ENCODE results near the gene EDIL3.
"Not testable (repeated sequence)": the region's sequence is repeated elsewhere in the genome, so short reads cannot be mapped to it uniquely, and the experiment has no call there.

The EDIL3 gene

DNA sequence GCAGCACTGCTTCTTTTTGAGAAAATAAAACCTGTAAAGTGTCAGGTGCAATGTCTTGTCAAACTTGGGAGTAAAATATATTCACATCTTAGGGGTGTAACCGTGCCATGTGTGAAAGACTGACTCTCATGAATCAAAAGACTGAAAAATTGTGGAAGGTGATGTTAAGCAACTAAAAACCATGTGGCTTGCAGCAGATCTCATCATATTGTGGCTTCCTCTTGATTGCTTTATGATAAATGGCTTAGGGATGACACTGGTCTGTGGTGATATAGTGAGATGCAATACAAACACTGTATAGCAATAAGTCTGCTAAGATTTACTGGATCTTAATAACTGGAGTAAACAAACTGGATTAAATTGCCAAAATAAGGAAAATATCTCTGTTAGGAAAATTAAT, 321.6 kb downstream of the EDIL3 start:
- no peak for DNase-seq (ENCODE audit: low read depth in 3 of 3)

DNA sequence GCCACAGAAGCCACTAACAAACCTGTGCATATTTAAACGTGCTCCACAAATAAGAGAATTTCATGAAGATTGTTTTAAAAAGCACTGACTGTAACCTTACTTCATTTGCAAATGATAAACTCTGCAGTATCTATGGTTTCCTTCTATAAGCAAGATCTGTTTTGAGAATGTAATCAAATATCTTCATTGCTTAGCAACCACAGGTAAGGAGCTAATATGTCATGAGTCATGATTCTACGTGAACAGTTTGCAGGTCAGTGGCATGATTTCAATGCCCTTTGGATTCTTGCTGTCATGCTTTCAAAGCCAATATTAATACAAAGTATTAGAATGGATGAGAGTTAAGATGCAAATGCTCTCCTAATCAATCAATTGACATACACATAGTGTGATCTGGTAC, 325.0 kb downstream of the EDIL3 start:
- no peak for DNase-seq (ENCODE audit: low read depth in 3 of 3)

DNA sequence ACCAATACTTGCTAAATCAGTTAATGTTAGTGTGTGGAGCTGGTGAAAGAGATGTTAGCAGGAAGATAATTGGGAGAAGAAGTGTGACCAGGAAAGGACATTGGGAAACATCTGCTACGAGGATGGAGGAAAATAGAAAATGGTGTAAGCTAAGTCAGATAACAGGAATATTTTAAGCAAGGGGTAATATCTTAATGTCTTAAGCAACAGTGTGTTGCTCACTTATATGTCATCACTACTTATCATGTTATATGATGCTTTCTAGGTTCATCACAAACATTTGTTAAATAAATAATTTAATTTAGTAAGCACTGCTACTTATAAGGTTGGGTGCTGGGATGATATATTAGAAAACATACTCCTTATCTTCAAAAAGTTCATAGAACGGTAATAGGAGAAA, 326.1 kb downstream of the EDIL3 start:
- DNase-seq (ENCODE audit: low read depth in 3 of 3): no peak

DNA sequence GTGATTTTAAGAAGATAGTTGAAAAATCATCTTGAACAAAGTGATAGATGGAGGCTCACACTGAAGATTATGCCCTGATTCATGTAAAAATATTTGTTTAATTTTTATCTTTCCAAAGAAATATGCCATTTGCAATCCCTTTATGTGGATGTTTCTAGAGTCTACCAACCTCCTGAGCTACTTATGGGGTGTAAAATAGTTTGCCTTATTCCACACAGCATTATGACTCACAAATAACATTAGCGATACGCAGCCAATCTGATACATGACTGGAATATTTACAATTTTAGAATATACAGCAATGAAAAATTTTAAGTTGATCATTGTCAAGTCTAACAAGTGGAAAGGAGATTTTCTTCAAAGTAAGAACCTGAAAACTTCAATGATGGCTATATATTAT, 327.5 kb downstream of the EDIL3 start:
- DNase-seq (ENCODE audit: low read depth in 3 of 3): no peak

DNA sequence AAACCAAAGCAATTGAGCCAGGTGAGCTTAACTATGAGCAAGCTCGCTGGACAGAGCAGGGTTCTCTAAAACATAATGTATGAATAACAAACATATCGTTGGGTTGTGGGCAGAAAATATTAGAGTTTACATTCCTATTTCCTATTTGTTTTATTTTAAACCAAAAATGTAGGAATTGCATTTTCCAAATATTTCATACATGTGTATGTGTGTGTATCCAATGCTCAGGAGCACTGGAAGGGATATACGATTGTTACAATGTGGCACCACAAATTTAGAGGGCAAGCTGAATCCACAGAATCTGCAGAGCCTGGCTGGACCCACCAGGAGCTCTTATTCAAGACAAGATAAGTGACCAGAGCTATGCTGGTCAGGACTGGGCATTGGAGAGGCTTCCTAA, 338.7 kb downstream of the EDIL3 start:
- no peak for DNase-seq (ENCODE audit: low read depth in 3 of 3)

DNA sequence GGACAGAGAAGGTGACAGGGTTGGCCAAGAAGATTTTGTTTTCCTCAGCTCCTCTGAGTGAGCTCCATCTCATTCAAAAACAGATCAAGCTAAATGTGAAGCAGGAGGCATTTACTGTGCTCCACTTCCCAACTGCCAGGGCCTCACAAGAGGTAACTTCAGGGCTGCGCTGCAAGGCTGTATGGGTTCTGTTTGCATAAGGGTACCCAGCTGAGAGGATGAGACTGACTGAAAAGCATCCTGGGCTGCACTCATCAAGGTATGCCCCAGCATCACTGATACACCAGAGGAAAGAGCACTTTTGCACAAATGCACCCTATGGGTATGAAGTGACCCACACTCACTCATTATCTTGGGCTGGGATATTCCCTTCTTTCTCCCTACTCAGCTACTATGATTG, 347.8 kb downstream of the EDIL3 start:
- DNase-seq (ENCODE audit: low read depth in 3 of 3): no peak

DNA sequence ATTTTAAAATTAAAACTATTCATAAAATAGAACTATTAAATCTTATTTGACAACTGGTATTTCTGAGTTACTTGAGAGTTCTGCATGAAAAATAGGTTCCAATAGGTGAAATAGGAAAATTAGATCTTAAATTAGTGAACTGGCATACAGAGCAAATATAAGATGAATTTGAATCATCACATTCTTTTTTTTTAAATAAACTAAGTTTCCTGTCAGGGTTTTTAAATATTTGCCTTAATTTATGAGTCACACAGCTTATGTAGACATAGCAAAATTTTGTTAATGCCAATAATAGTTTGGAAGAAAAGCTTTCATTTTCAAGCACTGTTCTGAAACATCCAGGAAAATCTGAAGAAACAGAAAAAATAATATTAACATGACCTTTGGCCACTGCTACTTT, 352.4 kb downstream of the EDIL3 start:
- DNase-seq (ENCODE audit: low read depth in 3 of 3): no peak

DNA sequence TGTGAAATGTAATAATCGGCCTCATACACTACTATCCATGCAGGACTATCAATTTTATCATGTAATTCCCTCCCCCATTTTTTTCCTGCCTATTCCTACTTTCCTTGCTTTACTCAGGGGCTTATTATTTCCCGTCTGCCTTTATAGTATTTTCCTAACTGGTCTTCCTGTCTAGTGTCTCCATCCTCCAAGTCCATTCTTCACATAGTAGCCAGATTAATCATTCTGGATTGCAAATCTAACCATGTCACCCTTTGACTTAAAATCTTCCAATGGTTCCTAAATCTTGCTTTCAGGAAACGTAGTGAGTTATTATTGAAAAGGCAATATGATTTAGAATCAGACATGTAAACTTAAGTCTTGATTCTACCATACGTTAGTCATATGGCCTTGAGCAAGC, 356.6 kb downstream of the EDIL3 start:
- DNase-seq (ENCODE audit: low read depth in 3 of 3): no peak

DNA sequence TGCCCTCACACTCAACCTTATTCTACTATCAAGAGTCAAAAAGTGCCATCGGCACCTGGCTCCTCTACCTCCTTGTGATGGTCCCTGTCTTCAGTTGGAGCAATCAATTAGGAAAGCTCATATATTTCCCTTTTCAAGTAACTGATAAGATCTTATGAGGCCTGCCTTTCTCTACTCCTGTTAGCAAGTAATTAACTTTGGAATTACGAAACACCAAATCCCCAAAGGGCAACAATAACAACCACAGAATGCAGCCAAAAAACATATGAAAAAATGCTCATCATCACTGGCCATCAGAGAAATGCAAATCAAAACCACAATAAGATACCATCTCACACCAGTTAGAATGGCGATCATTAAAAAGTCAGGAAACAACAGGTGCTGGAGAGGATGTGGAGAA, 366.2 kb downstream of the EDIL3 start:
- DNase-seq (ENCODE audit: low read depth in 3 of 3): not testable (repeated sequence)

DNA sequence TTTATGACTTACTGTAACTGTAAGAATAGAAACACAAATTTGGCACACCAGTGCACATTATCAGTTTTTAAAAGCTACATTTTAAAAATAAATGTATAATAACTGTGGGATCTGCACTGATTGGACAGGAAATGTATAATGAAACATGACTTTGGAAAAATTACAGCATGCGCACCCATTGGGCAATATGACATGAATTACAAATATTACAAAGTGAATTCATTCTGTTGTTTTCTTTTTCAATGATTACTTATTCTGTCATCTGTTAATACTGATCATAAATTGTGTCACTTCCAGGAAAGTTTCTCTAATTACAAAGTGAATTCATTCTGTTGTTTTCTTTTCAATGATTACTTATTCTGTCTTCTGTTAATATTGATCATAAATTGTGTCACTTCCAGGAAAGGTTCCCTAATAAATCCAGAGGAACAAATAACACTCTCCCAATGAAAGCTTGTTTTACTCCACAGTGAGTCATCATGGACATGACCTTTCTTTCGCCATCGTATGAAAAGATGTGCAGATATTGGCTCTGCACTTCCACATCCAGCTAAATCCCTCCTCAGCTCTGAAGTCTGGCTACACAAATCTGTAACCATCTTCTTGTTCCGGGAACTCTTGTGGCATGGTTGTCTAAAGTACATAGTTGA, 367.0 kb downstream of the EDIL3 start:
- DNase-seq (ENCODE audit: low read depth in 3 of 3): no peak

DNA sequence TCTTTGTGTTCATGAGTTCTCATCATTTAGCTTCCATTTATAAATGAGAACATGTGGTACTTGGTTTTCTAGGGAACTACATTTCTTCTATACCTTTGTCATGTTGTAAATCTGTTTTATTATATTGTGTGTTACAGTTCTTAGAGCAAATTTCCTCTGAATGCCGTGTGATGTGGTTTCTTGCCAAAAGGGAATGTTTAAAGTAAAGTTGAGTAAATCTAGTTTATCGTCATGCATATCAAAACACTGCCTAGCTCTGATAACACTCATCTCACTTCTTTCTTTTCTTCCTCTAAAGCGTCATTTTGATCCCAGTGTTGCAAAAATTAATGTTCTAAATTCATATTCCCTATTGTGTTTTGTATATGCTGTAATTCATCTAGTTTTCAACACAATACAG, 368.6 kb downstream of the EDIL3 start:
- DNase-seq (ENCODE audit: low read depth in 3 of 3): no peak

DNA sequence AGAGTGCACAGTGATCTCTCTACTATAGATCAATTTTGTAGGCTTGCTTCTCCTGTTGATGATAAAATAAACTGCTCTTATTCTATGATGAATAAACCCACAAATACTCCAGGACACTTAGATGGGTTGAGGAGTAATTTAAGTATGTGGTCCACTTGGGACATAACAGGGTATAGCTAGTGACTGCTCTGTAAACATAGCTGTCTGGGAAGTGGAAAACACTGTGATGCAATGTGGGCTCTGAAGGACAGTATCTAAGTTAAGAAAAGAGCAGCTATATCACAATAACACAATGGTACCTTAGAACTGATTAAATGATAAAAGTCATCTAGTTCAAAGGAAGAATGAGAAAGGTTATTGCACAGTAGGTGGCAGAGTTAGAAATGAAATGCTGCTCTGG, 369.7 kb downstream of the EDIL3 start:
- no peak for DNase-seq (ENCODE audit: low read depth in 3 of 3)

DNA sequence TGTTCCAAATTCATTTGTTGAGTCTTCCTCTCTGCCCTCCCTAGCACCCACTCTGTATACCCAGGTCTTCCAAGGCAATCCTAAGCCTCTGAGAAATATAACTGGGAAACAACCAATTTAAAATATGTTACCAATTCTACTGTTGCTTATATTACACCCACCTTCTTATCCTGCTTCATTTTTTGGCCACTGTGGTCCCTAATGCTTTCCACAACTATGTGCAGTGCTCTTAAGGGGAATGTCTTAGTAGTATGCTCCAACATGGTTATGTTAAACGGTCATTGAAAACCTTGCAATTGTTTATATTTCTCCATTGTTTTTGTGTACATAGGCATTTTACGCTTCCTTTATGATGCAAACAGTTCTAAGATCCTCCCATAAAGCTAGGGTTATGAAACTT, 390.9 kb downstream of the EDIL3 start:
- DNase-seq (ENCODE audit: low read depth in 3 of 3): no peak

DNA sequence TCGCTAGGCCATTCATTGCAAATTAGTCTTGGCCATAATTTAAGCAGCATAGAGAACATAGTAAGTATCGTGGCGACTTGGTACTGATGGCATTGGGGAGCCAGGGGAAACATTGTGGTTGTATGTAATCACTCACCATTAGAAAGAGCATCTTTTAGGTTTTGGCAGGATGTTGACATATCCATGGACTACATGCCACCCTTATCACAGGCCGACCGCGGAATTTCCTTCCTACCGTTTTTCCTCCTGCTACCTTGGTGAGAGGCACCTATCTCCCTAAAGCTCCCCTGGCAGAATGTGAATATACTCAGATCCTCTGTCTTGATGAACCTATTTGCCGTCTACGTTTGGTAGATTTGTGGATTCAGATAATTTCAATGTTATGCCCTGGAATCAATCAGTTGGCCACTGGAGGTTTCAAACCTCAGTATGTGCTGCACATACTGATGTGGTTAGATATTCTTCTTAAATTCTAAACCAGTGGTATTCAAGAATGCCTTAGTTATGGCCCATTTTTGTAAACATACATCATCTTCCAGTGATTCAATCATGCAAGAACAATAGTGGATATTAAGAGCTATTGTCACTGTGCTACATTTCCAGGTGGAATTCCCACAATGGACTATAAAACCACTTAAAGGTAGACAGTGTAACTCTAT, 393.0 kb downstream of the EDIL3 start:
- DNase-seq (ENCODE audit: low read depth in 3 of 3): no peak

DNA sequence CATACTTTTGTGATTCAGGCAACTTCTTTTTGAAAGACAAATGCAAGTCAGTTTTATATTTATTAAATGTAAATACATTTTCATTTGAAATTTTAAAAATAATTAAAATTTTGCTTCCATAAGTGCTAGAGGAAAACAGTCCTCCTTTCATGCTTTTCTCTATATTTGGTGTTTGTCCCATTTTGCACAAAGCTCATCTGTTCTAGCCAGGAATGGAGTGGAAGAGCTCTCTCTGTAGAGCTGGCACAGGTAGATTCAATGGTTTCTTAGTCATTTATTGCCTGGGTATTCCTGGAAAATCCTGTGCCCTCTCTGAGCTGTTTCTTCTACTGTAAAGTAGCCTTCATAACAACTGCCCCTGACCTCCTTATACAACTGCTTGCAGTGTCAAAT, 396.4 kb downstream of the EDIL3 start:
- DNase-seq (ENCODE audit: low read depth in 3 of 3): no peak

DNA sequence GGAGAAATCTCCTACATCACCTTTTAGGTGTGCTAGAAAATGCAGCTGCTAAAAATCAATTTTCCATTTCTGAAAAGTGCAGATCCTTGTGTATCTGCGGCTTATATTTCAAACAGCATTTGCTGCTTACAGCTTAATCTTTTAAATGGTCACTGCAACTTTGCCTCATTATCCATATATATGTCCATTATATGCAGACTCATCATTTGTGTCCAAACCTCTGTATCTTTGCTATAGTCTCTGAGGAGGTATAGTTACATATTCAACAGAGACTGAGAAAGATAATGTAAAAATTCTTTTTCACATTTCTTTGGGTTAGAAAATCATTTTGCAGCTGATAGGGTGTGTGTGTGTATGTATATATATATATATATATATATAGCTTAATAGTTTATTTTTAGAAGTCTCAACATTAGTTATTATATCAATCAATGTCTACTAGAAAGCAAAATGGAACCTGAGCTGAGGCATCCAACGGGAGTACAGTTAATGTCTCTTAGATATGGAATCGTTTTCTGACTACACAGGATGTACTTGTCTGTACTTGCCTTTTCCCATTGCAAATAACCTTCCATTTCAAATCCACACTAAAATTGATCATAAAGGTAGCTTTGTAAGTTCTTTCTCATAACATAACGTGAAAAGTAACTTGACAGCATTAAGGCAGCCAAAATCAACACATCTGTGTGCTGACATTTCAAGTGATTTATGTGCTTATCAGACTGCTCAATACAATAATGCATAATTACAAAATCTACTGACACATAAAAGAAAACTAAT, 397.0 kb downstream of the EDIL3 start:
- DNase-seq (ENCODE audit: low read depth in 3 of 3): no peak

DNA sequence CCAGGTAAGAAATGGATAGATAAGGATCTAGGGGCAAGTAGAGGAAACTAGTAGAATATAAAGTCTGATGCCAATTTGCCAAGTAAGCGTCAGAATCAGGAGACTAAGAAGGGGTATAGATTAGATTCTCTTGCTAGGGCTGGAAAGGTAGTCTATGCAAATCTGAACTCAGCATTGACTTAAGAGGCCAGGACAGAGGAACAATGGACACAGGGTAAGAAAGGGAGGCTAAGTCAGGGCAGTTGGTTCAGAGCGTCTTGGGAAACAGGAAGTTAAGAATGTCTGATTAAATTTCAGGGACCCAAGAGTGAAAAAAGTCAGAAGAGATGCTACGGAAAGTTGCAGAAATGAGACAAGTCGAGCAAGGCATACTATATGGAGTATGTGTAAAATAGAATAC, 400.8 kb downstream of the EDIL3 start:
- no peak for DNase-seq (ENCODE audit: low read depth in 3 of 3)

DNA sequence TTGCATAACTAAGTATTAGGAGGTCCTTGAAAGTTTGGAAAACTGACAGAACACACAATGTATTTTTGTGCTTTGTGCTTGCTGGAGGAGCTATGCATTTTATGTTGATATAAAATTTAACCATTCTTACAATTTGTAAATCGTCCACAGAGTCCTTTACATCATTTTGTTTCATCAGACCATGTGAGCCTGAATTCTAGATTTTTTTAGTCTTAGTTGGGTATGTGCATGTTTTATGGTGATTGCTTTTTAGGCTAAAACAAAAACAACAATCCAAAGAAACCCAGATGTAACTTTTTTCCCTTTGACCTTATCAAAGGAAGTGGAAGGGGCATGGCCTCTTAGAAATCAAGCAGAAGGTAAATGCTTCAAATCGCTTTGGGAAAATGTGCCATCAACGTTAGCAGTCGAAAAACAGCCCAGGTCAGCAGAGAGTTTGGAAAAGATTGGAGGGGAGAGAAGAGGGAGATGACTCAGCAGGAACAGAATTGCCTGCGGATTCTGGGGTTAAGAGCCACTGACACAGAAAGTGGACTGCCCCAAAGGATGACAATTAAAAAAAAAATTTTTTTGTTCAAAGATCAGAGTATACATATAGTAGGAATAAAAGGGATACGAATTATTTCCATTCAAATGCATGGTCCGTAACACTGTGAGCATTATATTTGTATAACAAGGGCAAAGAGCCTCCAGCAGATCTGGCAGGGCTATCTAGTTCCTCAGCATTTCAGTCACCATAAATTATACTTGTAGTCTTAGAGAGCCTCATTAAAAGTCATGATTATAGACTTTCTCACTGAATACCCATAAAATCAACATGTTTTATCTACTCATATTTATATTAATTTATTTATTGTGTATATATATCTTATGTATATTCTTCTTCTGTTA, 410.5 kb downstream of the EDIL3 start:
- DNase-seq (ENCODE audit: low read depth in 3 of 3): no peak

DNA sequence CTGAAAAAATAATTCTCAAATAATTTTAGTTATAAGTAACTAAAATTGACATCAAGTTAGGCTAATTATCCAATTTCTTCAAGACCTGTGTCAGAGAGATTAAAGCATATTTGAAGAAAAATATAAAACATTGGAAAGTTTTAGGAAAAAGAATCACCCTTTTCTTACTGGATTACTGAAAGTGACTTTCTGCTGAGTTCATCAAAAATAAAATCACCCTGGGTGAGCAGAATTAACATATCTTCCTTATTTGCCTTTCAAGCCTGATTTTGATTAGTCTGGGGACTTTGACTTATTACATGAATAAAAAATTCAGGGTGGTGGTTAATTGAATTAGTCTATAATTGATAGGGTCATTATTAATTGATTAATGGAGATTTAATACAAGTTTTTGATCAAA, 411.8 kb downstream of the EDIL3 start:
- DNase-seq (ENCODE audit: low read depth in 3 of 3): no peak

DNA sequence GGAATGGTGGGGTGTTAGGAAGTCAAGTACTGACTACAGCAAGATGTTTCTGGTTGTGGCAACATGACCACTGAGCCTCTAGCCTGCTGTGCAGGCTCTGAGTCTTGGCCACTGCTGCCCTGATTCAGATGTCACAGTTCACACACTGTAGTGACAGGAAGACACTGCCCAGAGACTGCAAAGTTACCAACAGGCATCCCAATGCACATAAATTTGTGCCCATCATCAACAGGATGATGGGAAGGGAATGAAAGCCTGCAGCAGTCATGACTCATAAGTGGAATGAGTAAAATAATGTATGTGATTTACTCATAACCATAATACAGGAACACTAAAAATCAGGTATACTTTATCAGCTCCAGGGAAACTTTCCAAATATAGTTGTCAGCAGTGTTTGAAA, 412.4 kb downstream of the EDIL3 start:
- no peak for DNase-seq (ENCODE audit: low read depth in 3 of 3)

DNA sequence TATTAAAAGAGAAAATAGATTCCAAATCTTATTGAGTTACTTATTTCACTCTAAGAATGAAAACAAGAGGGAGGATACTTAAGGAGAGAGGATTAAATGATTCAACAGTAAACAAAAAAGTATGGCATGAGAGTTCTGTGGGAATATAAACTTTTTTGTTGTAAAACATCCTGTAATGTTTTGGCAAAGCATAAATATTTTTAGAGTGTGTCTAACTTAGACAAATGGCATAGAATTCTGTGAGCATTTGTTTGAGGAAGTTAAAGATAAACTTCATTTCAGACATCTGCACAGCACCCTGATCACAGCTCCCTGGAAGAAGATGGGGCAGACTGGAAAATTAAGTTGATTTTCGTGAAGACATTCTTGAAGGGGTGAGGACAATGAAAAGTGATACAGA, 417.3 kb downstream of the EDIL3 start:
- DNase-seq (ENCODE audit: low read depth in 3 of 3): no peak

DNA sequence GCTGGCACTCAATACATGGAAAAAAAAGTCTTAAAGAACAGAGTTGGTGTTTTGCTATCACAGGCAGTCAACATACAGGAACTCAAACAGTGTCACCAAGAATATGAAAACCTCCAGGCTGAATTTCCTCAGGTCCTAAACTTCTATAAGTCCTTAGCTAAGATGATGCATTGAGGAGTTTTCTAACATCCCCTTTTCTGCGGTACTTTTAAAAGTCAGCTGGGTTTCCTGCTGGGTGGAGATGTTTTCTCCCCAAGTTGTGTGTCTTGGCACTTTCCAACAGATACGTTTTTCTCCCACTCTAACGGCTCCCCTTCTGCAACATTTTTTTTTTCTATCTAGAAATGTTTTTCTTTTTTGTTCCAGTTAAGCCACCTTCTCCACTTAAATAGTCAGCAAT, 419.2 kb downstream of the EDIL3 start:
- DNase-seq (ENCODE audit: low read depth in 3 of 3): no peak
